Activated CD4-positive, CD25-positive, alpha-beta regulatory T cell treated with anti-CD3 and anti-CD28 coated beads, Interleukin-2, amount 50 U/mL, for 72 hours (primary cell): Measurements from ENCODE around the gene SERPINB10.
A peak's percentile ranks its signal among the peaks of the same experiment; 100 is the strongest.

Experiments
- DNase-seq: peaks from one replicate; pipeline ENCODE4 v3.0.0; 2021

SERPINB10 gene

DNA sequence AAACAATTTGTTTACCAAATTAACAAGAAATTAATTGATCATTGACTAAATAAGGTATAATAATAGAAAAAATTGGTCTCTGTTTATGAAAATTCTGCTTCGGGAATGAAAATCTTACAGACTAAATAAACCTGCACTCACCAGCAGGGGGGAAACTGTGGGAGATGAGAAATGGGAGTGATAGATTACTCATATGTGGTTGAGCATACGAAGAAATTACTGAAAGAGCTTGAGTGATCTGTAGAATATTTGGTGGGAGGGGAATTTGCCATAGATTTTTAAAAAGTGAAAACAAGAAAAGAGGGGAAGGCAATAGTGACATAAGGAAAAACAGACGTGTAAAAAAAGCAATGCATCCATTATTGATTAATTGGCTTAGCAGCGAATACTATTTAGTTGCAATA is 43.5 kb downstream of the SERPINB10 start:
- DNase-seq, result no peak

DNA sequence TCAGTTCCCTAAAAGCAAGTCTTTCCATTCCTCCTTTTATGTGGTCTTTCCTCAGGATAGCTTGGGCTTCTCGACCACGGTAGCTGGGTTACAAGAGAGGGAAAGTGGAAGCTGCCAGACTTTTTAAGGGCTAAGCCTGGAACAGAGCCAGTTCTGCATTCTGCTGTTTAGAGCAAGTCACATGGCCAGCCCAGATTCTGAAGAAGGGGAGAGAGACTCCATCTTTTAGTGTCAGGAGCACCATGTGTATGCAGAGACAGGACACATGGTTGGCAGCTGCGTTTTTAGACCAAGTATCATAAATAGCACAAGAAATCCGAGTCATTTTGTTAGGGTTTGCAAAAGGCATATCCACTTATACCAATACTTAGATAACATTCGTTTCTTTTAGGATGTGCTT is 46.1 kb downstream of the SERPINB10 start:
- no peak for DNase-seq

DNA sequence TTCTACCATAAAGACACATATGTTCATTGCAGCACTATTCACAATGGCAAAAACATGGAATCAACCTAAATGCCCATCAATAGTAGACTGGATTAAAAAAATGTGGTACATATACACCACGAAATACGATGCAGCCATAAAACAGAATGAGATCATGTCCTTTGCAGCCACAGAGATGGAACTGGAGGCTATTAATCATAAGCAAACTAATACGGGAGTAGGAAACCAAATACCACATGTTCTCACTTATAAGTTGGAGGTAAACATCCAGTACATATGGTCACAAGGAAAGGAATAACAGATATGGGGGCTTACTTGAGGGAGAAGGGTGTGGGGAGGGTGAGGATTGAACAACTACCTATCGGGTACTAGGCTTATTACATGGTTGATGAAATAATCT is 49.0 kb downstream of the SERPINB10 start:
- DNase-seq, result no peak

DNA sequence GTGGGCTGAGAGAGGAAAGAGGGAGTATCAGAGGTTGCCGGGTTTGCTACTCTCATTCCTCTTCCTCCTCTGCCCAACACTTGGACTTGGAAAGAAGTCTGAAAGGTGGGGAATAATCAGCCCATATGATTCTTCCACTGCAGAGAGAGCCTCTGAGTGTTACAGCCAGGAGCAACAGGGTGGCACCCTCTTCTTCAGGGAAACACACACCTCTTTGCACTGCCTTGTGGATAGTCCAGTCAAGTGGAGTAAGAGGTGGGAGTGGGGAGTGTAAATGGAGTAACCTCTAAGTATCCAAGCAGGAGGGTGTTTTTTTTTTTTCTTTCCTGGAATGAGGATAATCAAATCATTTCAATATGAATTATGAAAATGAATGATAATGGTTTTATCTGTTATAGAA is 53.1 kb downstream of the SERPINB10 start:
- DNase-seq, result no peak

DNA sequence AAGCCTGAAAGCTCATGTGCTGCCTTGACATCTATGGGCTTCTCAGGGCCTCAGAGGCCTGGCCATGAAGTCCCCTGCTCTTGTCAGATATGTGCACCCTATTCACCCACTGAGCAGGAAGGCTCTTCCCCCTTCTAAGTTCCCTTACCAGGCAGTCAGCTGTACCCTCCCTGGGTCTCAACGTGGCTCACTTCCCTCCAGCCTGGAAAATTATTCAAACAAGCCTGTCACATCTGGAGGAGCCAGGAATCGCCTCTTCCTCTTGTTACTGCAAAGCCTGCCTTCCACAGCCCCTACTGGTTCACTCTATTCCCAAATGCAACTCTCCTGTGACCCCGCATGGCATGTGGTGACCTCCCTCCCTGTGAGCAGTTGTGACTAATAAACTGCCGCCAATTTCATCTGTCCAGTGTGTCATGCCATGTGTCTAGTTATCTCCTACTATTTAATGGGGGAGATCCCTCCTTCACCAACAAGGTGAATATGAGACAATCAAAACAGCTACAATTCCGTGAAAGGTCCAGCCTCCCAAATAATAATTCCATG is 53.8 kb downstream of the SERPINB10 start:
- no peak for DNase-seq

DNA sequence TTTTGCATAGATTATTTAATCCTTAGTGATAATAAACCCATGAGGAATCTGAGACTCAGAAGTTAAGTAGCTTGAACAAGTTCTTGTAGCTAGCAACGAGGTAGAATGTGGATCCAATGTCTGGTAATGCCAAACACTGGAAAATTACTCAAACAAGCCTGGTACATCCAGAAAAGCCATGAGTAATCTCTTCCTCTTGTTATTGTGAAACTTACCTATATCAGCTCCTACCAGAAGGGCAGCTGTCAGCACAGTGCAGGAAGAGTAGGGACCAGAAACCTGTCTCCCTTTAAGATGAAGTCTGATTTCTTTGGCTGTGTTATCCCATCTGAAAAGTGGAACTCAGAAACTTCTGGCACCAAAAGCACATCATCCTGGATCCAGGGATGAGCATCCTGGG is 54.4 kb downstream of the SERPINB10 start:
- DNase-seq, result no peak

DNA sequence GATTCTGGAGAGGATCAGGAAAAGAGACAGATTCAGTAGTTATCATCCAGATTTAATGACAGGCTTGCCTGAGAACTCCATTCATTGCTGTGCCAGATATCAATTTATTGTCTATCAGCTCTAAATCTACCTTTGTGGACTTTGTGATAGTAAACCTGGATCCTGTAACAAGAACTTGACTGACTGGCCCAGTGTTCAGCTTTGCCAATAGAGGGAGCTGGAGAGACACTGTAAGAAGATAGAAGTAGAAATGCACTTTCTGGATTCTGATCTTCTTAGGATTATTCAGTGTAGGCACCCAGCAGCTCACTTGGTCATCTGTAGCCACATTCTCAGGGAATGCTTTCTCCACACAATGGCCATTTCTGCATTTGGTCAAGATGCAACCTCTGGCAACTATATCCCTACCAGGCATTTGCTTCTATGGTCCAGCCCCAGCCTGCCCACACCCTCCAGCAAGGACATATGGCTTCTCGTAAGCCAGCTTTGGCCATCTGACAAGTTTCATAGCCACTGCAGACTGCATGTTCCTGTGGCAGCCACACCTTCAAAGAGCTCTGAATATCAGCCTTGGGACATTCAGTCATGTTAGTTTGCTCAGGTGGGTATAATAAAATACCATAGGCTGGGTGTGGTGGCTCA is 56.0 kb downstream of the SERPINB10 start:
- no peak for DNase-seq

DNA sequence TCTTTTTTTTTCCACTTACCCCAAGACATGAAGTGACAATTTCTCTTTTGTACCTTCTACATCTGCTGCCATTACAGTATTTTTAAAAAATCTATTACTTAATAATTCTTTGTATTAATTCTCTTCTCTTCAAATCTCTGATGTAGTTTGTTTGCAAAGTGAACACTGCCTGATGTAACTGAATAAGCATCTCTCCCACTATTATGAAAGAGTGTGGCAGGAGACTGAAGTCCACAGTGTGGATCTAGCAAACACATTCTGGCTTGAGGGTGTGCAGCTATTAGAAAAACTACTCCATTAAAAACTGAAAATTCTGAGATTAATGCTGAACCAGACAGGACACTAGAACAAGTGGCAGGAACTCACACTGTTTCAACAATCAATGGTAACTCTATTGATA is 57.1 kb downstream of the SERPINB10 start:
- DNase-seq, result no peak

DNA sequence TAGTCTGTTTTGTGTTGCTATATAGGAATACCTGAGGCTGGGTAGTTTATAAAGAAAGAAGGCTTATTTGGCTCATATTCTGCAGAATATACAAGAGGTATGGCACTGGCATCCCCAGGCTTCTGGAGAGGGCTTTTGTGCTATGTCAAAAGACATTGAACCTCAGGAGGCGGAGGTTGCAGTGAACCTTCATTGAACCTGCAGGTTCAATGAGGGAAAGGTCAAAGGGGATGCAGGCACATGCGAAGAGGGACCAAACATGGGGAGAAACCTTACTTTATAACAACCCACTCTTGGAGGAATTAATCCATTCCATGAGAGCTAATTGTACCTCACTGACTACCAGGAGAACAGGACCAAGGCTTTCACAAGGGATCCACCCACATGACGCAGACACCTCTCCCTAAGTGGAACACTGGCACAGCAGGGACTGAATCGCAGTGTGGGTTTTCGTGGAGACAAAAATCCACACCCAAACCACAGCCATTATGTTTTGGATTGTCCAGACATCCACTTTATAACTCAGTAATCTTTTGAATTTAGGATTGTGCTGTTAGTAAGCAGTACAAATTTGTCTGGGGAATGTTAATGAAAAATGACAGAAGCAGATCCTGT is 58.1 kb downstream of the SERPINB10 start:
- no peak for DNase-seq

DNA sequence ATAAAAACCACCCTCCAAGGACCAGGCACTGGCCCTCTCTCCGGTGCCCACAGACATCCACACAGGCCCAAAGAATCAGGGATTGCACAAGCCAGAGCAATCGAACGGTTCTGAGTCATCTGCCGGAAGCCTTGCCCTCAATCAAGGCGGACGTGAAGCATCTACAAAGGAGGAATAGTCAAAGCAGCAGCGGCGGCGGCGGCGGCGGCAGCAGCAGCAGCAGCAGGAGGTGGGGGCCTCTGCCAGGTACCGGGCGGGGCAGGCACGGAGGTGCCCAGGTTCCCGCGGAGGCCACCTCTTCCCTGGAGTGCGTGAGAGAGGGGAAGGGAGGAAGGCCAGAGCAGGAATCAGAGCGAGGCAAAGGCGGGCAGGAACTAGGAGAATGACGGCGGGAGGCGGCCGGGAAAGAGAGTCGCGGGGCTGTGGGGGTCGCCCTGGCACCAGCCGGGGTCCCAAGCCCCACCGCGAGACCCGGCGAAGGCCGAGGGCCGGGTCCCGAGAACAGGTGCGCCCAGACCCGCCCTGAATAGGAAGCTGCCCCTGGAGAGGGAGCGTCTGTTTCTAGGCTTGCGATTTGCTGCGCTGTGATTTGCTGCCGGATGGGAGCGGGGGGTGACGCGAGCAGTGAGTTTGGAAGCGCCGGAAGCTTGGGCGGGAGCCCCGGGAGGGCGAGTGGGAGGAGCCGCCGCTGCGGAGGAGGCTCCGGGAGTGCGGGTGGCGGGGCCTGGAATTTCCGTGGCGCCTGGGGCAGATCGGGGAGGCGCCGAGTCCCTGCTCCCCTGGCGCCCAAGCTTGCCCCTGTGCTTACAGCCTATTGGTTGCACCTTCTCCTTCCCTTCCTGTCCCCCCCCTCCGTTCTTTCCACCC is 62.4 kb downstream of the SERPINB10 start, which contains the start of gene SERPINB8:
SERPINB8 (plus strand) TSS at position 140 of the 867 bp plus-strand sequence. CDS start 8,228 bp downstream, outside the sequence.
- peak; percentile 76 for DNase-seq

DNA sequence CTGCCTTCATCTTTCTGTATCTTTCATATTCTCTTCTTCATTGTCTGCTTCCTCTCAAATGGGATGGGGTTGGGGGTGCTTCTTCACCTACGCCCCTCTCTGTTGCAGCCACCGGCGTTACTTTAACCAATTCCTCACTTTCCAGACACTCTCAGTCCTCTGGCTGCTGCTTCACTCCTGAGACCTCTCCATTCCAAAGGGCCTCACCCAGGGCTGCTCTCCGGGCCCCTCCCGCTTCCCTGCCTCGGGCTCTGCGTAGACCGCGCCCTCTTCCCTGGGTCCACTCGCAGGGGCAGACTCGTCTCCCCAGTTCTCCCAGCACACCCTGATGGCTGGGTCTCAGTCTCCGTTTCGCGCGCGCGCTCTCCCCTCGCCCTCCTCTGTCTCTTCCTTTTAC is 63.0 kb downstream of the SERPINB10 start:
- DNase-seq, result no peak

DNA sequence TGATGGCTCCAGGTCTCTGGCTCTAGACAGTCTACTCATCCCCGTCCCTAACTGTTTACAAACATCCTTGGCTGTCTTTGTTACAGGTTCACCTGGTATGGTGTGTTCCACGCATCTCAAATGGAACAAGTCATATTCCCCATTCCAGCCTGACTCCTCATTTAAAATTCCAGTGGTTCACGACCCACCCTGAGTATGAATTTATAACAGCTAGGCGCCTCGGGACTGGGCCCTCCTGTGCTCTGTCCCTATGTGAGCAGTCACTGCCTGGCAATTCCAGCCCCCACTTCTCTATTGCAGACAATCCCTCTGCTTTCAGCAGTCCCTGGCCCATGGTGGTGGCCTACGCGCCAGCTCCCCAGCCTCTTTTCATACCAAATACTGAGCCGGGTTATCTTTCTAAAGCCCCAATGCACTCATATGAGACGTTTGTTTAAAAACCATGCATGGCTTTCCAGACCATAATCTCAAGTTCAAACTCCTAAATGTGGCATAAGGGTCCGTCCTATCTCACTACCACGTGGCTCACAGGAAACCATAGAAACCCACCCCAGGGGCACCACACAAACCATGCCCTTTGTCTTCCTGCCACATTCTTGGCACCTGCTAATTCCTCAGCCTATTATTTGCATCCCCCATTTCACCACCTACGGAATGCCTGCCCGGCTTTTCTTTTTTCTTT is 63.7 kb downstream of the SERPINB10 start:
- no peak for DNase-seq

DNA sequence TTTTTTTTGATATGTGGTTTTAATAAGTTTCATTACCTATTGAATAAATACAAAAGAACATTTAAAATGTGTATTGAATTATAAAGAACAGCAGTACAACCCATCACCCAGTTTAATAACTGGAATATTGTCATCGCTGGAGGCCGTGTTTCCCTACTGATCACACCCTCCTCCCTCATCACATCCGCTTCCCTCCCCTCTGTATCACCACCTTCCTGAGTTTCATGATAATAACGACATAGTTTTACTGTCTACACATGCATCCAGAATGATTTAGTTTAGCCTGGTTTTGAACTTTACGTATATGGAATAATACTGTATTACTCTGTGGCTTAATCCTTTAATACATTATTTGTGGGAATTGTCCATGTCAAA is 64.2 kb downstream of the SERPINB10 start:
- DNase-seq, result no peak

DNA sequence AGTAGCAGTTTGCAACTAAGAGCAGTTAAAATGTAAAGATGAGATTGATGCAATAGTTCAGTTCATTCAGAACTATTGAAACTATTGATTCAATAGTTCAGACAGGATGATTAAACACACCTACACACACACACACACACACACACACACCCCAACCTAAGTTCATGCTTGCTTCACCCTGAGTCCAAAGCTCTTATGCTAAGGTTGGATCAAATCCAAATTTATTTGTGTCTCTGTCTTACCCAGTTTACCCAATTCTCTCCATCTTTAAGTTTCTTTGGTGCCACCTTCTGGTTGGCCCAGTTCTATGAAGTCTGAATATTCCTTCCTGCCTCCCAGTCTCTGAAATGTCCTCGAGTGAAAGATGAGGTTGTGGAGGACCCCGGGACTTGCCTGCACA is 67.2 kb downstream of the SERPINB10 start:
- no peak for DNase-seq

DNA sequence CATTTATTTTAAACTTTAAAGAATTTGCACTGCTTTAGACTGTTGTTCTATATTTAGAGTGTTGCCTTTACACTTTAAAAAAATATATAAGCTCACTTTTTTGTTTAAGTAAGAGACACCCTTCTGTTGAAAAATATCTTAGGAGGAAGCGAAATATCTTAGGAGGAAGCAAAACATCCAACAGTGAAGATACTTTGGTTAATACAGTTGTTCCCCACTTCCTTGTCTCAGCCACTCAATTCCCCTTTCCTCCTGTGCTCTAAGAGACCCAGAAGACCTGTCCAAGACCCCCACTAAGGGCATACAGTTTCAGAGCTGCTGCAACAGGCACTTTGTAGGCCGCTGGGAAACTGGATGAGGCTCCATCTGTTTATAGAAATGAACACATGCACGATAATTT is 67.9 kb downstream of the SERPINB10 start:
- no peak for DNase-seq

DNA sequence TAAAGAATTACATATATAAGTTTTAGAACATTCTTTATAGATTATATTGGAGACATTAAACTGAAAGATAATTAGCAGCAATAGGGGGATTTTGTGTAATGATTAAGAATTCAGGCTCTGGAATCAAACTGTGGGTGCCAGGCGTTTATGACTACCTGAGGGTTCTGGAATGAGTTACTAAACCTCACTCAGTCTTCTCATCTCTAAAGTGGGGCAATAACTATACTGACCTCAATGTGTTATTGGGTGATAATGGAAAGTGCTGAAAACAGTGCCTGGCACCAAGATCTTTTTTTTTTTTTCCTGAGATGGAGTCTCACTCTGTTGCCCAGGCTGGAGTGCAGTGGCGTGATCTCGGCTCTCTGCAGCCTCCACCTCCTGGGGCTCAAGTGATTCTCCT is 69.3 kb downstream of the SERPINB10 start:
- no peak for DNase-seq

DNA sequence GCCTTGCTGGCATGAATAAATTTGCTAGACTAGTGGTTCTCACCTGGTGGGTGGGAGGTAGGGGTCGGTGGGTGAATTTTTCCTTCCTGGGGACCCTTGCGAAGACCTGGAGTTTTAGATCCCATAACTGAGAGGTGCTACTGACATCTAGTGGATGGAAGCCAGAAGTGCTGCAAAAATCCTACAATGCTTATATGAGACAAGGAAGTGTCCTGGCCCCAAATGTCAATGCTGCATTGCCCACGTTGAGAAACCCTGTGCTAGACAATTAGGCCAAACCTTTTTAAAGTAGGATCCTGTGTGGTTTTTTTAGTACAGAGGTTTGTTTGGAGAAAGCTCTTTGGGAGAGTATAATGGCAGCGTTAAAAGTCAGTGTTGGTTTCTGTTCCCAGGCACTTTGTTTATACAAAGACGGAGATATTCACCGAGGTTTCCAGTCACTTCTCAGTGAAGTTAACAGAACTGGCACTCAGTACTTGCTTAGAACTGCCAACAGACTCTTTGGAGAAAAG is 71.7 kb downstream of the SERPINB10 start:
- no peak for DNase-seq

DNA sequence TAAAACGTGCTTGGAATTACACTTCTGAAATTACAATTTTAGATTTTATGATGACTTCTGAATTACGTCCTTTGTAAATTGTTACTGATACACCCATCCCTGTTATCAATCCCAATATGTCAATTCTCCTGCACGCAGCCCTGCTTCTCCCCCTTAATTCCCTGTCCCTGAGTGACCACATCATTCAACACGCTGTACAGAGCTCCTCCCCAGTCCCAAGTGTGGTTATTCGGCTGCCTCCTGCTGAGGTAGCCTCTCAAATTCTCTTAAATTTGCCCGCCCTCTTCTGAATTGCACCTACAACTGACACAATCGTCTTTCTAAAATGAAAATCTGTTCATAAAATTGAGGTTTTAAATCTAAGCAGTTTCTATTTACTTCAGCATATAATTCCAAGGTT is 72.3 kb downstream of the SERPINB10 start:
- DNase-seq, result no peak

DNA sequence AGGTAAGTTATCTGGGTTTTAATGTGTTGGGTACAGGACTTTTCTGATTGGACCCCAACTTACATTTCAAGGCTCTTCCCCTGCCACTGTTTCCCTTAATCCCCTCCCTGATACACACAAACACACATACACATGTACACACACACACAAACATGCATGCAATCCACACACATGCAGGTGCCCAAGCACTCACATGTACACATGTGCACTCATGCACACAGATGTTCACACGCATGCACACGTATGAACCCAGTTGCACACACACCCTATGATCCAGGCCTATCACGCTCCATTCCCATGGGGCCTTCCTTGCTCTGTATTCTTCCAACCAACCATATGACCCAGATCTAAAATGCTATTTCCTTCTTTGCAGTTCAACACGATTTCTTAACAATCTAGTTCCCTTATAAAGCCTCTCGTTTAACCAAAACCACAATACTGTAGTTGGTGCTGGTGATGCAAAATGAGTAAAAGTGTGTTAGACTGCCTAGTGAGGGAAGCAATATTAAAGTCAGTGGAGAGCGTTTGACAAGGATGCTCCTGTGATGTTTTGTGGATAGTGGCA is 73.2 kb downstream of the SERPINB10 start:
- DNase-seq, result no peak

DNA sequence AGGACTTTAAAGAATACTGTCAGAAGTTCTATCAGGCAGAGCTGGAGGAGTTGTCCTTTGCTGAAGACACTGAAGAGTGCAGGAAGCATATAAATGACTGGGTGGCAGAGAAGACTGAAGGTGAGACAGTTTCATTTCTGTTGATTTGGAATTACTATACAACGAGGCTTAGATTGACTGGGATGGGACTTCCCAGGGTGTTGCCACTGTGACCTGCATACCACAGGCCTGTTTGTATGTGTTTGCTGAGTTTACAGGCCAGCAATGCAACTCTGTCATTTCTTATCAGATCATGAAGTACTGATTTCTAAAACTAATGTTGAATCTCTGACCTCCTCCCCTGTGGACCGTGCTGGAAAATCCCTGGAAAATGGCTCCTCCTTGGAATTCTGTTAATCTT is 74.0 kb downstream of the SERPINB10 start:
- DNase-seq, result no peak

DNA sequence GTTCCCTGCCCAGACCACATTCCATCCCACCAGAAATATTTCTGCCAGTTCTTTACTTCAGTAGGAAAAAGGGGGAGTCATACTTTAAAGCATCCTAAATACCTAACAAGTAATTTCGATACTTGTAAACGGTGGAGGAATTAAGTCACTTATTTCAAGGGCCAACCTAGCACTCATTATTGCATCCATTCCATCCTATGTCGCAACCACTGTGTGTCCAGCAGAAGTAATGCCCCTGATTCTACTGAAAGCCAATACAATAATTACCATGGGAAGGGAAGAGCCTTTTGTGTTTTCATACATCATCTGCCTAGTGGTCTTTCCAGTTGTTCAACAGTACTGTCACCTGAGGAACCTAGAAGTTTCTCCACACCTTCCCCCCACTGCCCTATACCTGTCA is 74.6 kb downstream of the SERPINB10 start:
- DNase-seq, result no peak
